A673 (cell line): Measurements from ENCODE around the gene PEX11G. TPM values are rescaled to one million over a fixed set of nuclear protein-coding genes. Genes with fewer than 3 reads are reported as not detected.

ENCODE experiments used
- BruUV-seq: library from RNA; stranded (reverse); fragments of 400-500 nt; replicated peaks from 2 replicates; lab custom pipeline; 2021; lab: Mats Ljungman, UMichigan
- CTCF ChIA-PET: fragments of 300-600 bp; sonication (Branson Sonifier 250); formaldehyde crosslinking; loops from one replicate; lab custom pipeline; 2022; ENCODE audit warnings: antibody characterized with exemption; lab: Charles Lee
- POLR2A ChIA-PET: fragments of 300-600 bp; sonication (Branson Sonifier 250); formaldehyde crosslinking; loops from one replicate; lab custom pipeline; 2022; ENCODE audit warnings: antibody characterized with exemption; ENCODE audit not compliant: low non-redundant PET; lab: Charles Lee
- DNase-seq: peaks from one replicate; pipeline ENCODE4 v3.0.0-alpha.2; 2015; ENCODE audit warnings: low spot score
- H3K27ac ChIP-seq: fragments of 200-600 bp; sonication (generic); 2 replicates; pipeline ENCODE4 v1.5.1; 2016; ENCODE audit warnings: mixed run types, low read depth, mild to moderate bottlenecking, mixed read lengths, antibody characterized with exemption, low read length; ENCODE audit not compliant: poor library complexity, severe bottlenecking
- H3K27me3 ChIP-seq: fragments of 200-600 bp; sonication (generic); replicated peaks from 2 replicates; pipeline ENCODE4 v1.6.1; 2017; ENCODE audit warnings: mixed run types, low read depth, mild to moderate bottlenecking, mixed read lengths, antibody characterized with exemption, low read length; ENCODE audit not compliant: insufficient read depth, poor library complexity
- H3K36me3 ChIP-seq: fragments of 200-600 bp; sonication (generic); 2 replicates; pipeline ENCODE4 v1.6.1; 2016; ENCODE audit warnings: mixed run types, mild to moderate bottlenecking, mixed read lengths, antibody characterized with exemption, low read length; ENCODE audit not compliant: insufficient read depth, poor library complexity, severe bottlenecking
- H3K4me1 ChIP-seq: fragments of 200-600 bp; sonication (generic); 2 replicates; pipeline ENCODE4 v1.6.1; 2017; ENCODE audit warnings: mixed run types, mild to moderate bottlenecking, mixed read lengths, antibody characterized with exemption, low read length; ENCODE audit not compliant: insufficient read depth, poor library complexity, severe bottlenecking
- H3K4me3 ChIP-seq: fragments of 200-600 bp; sonication (generic); 2 replicates; pipeline ENCODE4 v1.5.1; 2016; ENCODE audit warnings: low read depth, mixed run types, mild to moderate bottlenecking, mixed read lengths, low read length; ENCODE audit not compliant: poor library complexity, severe bottlenecking
- H3K9me3 ChIP-seq: fragments of 200-600 bp; sonication (generic); 2 replicates; pipeline ENCODE4 v1.6.1; 2016; ENCODE audit warnings: mixed run types, low read depth, mild to moderate bottlenecking, mixed read lengths, antibody characterized with exemption, low read length; ENCODE audit not compliant: poor library complexity, severe bottlenecking
- CTCF ChIP-seq: fragments of 300-800, 200-600 bp; sonication (generic); conservative IDR thresholded peaks from 2 replicates; pipeline ENCODE4 v1.5.1; 2017; ENCODE audit warnings: low read depth, mild to moderate bottlenecking, antibody characterized with exemption, low read length, moderate library complexity, mixed read lengths
- EZH2 ChIP-seq: fragments of 200-600 bp; sonication (generic); IDR thresholded peaks from 2 replicates; pipeline ENCODE4 v1.6.1; 2017; ENCODE audit warnings: borderline replicate concordance, low read depth, mild to moderate bottlenecking, mixed read lengths, antibody characterized with exemption, low read length; ENCODE audit not compliant: poor library complexity, severe bottlenecking
- intact Hi-C: fragments of 100-400 bp; cut with micrococcal nuclease; formaldehyde crosslinking; loops from one replicate; pipeline ENCODE4 v1.10.0; 2022; ENCODE audit not compliant: unreplicated experiment
- total RNA-seq: library from RNA; stranded (reverse); gene quantifications from 2 replicates; pipeline ENCODE4 v1.2.3, GENCODE V29; 2021

Gene PEX11G
- total RNA-seq, 1 experiment from 2014 or later = 1.1 TPM

GRCh38 chr19:7520131-7521051 is 31.6 kb upstream of the PEX11G start:
- intact Hi-C loops = no loop called here
- POLR2A ChIA-PET = no interaction called here
- H3K27ac ChIP-seq = no peak overlapping the region
- H3K36me3 ChIP-seq = no peaks in the 10 kb centered on the region
- peaks cover 15% of the 10 kb centered on the region for H3K4me1 ChIP-seq
- TF ChIP-seq EZH2 (no peak), CTCF (no peak)
- no peak for DNase-seq
- CTCF ChIA-PET = no interaction called here
- no peaks in the 10 kb centered on the region for H3K27me3 ChIP-seq
- BruUV-seq = no TSS peak
- H3K9me3 ChIP-seq = no peaks in the 10 kb centered on the region
- H3K4me3 ChIP-seq = no peak overlapping the region

GRCh38 chr19:7519361-7520130 is 30.7 kb upstream of the PEX11G start:
- H3K4me1 ChIP-seq = peaks cover 15% of the 10 kb centered on the region
- no peak for TF ChIP-seq CTCF
- no peak for TF ChIP-seq EZH2
- no peak for DNase-seq
- no peak overlapping the region for H3K4me3 ChIP-seq
- no peaks in the 10 kb centered on the region for H3K27me3 ChIP-seq
- ChIA-PET POLR2A (no interaction called here), CTCF (no interaction called here)
- intact Hi-C loops = no loop called here
- BruUV-seq = no TSS peak
- H3K9me3 ChIP-seq = no peaks in the 10 kb centered on the region
- no peak overlapping the region for H3K27ac ChIP-seq
- no peaks in the 10 kb centered on the region for H3K36me3 ChIP-seq

- CTCF ChIA-PET = no interaction called here
- intact Hi-C loops = no loop called here
- no TSS peak for BruUV-seq
Measured at GRCh38 chr19:7516878-7517277, 28.0 kb upstream of the PEX11G start.

More at GRCh38 chr19:7516878-7517277, 28.0 kb upstream of the PEX11G start:
- Histone ChIP-seq H3K9me3 (no peaks in the 10 kb centered on the region), H3K4me3 (peak overlapping the region; percentile 79), H3K4me1 (peaks cover 2% of the 10 kb centered on the region), H3K27me3 (no peaks in the 10 kb centered on the region), H3K27ac (peak overlapping the region; percentile 86), H3K36me3 (no peaks in the 10 kb centered on the region)
- POLR2A ChIA-PET = no interaction called here
- TF ChIP-seq EZH2 = no peak
- TF ChIP-seq CTCF = no peak
- DNase-seq = no peak
